HG03571 (cell line): ENCODE data around the gene HMGN5.
A peak's percentile ranks its signal among the peaks of the same experiment; 100 is the strongest.

ENCODE experiments used
- ATAC-seq: cut with Tn5 transposase; IDR thresholded peaks from one replicate; pipeline ENCODE4 v1.9.1; 2021; ENCODE audit not compliant: unreplicated experiment

HMGN5 gene

GRCh38 chrX:81120258-81120935, 81.3 kb downstream of the HMGN5 start:
- peak; percentile 32 for ATAC-seq

GRCh38 chrX:81114757-81115156, 87.0 kb downstream of the HMGN5 start:
- ATAC-seq: no peak

- no peak for ATAC-seq
These were observed 91.4 kb downstream of the HMGN5 start for GRCh38 chrX:81110286-81110685.

GRCh38 chrX:81082649-81083048, 119.1 kb downstream of the HMGN5 start:
- no peak for ATAC-seq
